OCI-LY3 (cell line): Measurements from ENCODE around the gene MON2.

Source experiments
- H2AFZ ChIP-seq: fragments of 200-600, 300-600 bp; shearing (Covaris generic); 2 replicates; pipeline ENCODE4 v1.6.0; 2014; ENCODE audit warnings: antibody characterized with exemption, low read depth, low read length
- H3K27ac ChIP-seq: fragments of 200-600, 300-600 bp; sonication (generic); 2 replicates; pipeline ENCODE4 v1.5.1; 2014; ENCODE audit warnings: mild to moderate bottlenecking, low read length, moderate library complexity, mixed read lengths
- H3K27me3 ChIP-seq: fragments of 200-600, 300-600 bp; sonication (generic); 2 replicates; pipeline ENCODE4 v1.6.1; 2014; ENCODE audit warnings: low read depth, low read length, mixed read lengths
- H3K36me3 ChIP-seq: fragments of 200-600, 300-600 bp; sonication (generic); replicated peaks from 2 replicates; pipeline ENCODE3; 2014; ENCODE audit warnings: low read depth, low read length, mixed read lengths
- H3K4me1 ChIP-seq: fragments of 300-600, 200-600 bp; sonication (generic); 2 replicates; pipeline ENCODE4 v1.6.1; 2014; ENCODE audit warnings: low read length, mixed read lengths
- H3K4me2 ChIP-seq: fragments of 200-600, 300-600 bp; sonication (generic); 2 replicates; pipeline ENCODE4 v1.6.1; 2014; ENCODE audit warnings: low read length, mixed read lengths
- H3K4me3 ChIP-seq: fragments of 300-600, 200-600 bp; sonication (generic); 2 replicates; pipeline ENCODE4 v1.5.1; 2014; ENCODE audit warnings: antibody characterized with exemption, mild to moderate bottlenecking, low read length, moderate library complexity
- H3K79me2 ChIP-seq: fragments of 300-600, 200-600 bp; shearing (Covaris generic); 2 replicates; pipeline ENCODE4 v1.6.1; 2014; ENCODE audit warnings: mild to moderate bottlenecking, low read length, mixed read lengths
- H3K9ac ChIP-seq: fragments of 300-600, 200-600 bp; shearing (Covaris generic); 2 replicates; pipeline ENCODE4 v1.6.0; 2014; ENCODE audit warnings: mild to moderate bottlenecking, low read length, moderate library complexity
- H3K9me3 ChIP-seq: fragments of 200-600, 300-600 bp; shearing (Covaris generic); 2 replicates; pipeline ENCODE4 v1.6.1; 2014; ENCODE audit warnings: low read length, mixed read lengths; ENCODE audit not compliant: insufficient read depth
- H4K20me1 ChIP-seq: fragments of 200-600, 300-600 bp; sonication (generic); 2 replicates; pipeline ENCODE4 v1.6.1; 2016; ENCODE audit warnings: low read length, mixed read lengths; ENCODE audit not compliant: insufficient read depth
- EZH2phosphoT487 ChIP-seq: fragments of 200-600 bp; shearing (Covaris generic); IDR thresholded peaks from 2 replicates; pipeline ENCODE4 v1.6.1; 2018; ENCODE audit warnings: antibody characterized with exemption, mixed run types, low read depth
- TF ChIP-seq, protein P1 (sequence below): fragments of 200-600, 300-600 bp; sonication (generic); IDR thresholded peaks from 2 replicates; pipeline ENCODE4 v1.5.1; 2014; ENCODE audit warnings: antibody characterized with exemption, low read length, low read depth

The MON2 gene

DNA sequence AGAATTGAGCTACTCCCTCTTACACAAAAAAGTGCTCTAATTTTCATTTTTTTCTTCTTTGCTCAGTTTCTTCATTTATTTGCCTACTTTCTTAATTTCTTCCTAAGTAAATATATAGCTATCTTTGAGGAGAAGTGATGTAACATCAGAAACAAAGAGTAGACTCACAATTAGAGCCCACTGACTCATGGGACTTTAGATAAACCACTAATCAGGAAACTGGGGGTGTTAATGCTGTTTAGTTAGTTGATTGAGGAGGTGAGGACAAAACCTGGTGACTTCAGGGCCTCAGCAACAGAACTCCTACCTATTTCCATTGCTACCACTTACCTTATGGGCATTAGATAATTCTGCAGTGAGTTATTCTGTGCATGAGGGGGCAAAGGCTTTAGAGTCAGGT is 151.7 kb downstream of the MON2 start:
- H3K79me2 ChIP-seq = no peaks in the 10 kb centered on the region
- H4K20me1 ChIP-seq = no peaks in the 10 kb centered on the region
- H3K36me3 ChIP-seq = no peaks in the 10 kb centered on the region
- H3K4me3 ChIP-seq = no peak overlapping the region
- H3K9me3 ChIP-seq = no peaks in the 10 kb centered on the region
- TF ChIP-seq, protein P1, sequence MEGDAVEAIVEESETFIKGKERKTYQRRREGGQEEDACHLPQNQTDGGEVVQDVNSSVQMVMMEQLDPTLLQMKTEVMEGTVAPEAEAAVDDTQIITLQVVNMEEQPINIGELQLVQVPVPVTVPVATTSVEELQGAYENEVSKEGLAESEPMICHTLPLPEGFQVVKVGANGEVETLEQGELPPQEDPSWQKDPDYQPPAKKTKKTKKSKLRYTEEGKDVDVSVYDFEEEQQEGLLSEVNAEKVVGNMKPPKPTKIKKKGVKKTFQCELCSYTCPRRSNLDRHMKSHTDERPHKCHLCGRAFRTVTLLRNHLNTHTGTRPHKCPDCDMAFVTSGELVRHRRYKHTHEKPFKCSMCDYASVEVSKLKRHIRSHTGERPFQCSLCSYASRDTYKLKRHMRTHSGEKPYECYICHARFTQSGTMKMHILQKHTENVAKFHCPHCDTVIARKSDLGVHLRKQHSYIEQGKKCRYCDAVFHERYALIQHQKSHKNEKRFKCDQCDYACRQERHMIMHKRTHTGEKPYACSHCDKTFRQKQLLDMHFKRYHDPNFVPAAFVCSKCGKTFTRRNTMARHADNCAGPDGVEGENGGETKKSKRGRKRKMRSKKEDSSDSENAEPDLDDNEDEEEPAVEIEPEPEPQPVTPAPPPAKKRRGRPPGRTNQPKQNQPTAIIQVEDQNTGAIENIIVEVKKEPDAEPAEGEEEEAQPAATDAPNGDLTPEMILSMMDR = no peak
- TF ChIP-seq EZH2phosphoT487 = no peak
- no peak overlapping the region for H3K4me2 ChIP-seq
- H3K27me3 ChIP-seq = no peaks in the 10 kb centered on the region
- no peak overlapping the region for H3K9ac ChIP-seq
- H3K27ac ChIP-seq = no peak overlapping the region
- H3K4me1 ChIP-seq = no peaks in the 10 kb centered on the region
- H2AFZ ChIP-seq = no peak overlapping the region

DNA sequence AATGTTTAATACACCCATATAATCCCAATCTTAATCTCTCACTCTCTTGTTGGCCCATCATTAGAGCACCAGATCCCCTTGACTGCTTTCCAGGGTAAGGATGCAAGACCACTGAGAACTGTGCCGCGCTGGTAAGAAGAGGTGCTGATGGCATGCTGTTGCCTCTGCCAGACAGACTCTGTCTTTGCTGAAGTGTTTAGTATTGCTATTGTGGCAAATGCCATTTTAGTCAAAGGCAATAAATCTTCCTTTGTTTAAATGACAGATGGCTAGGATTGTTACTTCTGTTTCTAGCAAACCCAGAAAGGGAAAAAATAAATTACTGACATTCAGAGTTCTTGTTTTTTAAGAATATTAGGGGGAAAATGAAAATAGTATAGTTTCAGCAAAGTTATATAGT is 152.3 kb downstream of the MON2 start:
- Histone ChIP-seq H3K9ac (no peak overlapping the region), H3K79me2 (no peaks in the 10 kb centered on the region), H3K4me2 (no peak overlapping the region), H3K4me3 (no peak overlapping the region), H4K20me1 (no peaks in the 10 kb centered on the region), H3K27me3 (no peaks in the 10 kb centered on the region), H3K36me3 (no peaks in the 10 kb centered on the region), H3K27ac (no peak overlapping the region), H3K9me3 (no peaks in the 10 kb centered on the region), H2AFZ (no peak overlapping the region), H3K4me1 (no peaks in the 10 kb centered on the region)
- TF ChIP-seq, protein P1 = no peak
- no peak for TF ChIP-seq EZH2phosphoT487

DNA sequence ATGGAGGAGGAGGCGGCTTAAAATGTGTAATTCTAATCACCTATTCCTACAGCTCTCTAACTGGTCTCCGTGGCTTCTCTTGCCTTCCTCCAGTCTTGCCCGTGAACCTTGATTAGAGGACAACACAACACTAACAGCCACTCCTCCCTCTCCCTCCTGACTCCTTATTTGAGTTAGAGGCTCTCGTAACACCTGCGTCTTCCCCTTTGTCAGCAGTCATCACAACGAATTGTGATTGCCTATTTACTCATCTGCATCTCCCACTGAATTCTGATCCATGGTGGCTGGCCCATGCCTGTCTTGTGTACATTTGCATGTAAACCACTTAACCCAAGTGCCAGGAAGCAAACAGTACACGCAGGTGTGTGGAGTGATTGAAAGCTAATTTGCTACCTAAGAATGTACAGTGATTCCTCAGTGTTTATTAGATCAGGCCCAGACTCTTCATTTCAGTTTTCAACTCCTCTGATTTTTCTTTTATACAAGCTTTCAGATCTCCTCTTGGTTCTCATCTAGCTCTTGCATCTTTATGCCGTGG is 154.5 kb downstream of the MON2 start:
- Histone ChIP-seq H3K79me2 (no peaks in the 10 kb centered on the region), H3K9ac (no peak overlapping the region), H3K4me1 (no peaks in the 10 kb centered on the region), H3K36me3 (no peaks in the 10 kb centered on the region), H2AFZ (no peak overlapping the region), H3K9me3 (no peaks in the 10 kb centered on the region), H3K4me2 (no peak overlapping the region), H3K27ac (no peak overlapping the region), H3K27me3 (no peaks in the 10 kb centered on the region), H4K20me1 (no peaks in the 10 kb centered on the region), H3K4me3 (no peak overlapping the region)
- TF ChIP-seq EZH2phosphoT487 = no peak

DNA sequence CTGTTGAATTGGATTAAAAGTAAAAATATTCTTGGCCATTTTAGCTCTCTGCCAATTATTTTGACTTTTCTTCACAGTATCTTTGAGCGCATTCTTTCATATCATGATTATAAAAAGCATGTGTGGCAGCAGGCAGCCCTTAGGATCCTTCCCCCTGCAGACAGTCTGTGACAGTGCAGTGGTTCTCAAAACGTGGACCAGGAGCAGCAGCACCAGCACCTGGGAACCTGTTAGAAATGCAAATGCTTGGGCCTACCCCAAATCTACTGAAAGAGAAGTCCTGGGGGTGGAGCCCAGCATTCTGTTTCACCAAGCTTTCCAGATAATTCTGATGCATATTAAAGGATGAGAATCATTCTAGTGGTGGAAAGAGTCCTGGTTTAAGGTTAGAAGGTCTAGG is 155.6 kb downstream of the MON2 start:
- Histone ChIP-seq H3K9ac (no peak overlapping the region), H3K27me3 (no peaks in the 10 kb centered on the region), H3K79me2 (no peaks in the 10 kb centered on the region), H4K20me1 (no peaks in the 10 kb centered on the region), H3K4me2 (no peak overlapping the region), H3K27ac (no peak overlapping the region), H3K4me1 (no peaks in the 10 kb centered on the region), H2AFZ (no peak overlapping the region), H3K9me3 (no peaks in the 10 kb centered on the region), H3K4me3 (no peak overlapping the region), H3K36me3 (no peaks in the 10 kb centered on the region)
- TF ChIP-seq, protein P1 = no peak
- TF ChIP-seq EZH2phosphoT487 = no peak
